Common myeloid progenitor, CD34-positive (primary cell): Measurements from ENCODE around the gene ALK.
A peak's percentile ranks its signal among the peaks of the same experiment; 100 is the strongest.

ENCODE experiments used
- CTCF ChIA-PET: fragments of 350-600 bp; sonication (Branson Sonifier 250); formaldehyde crosslinking; loops from one replicate; lab custom pipeline; 2021; ENCODE audit warnings: antibody characterized with exemption; lab: Charles Lee
- POLR2A ChIA-PET: fragments of 350-600 bp; sonication (Branson Sonifier 250); formaldehyde crosslinking; loops from one replicate; lab custom pipeline; 2021; ENCODE audit warnings: antibody characterized with exemption; lab: Charles Lee
- DNase-seq, 3 donors: peaks; one replicate each; pipeline versions ENCODE4 v3.0.0 to v3.0.0-alpha.2; 2013
- H3K27ac ChIP-seq, 2 experiments: 1 replicate in 1 of 2; 2 replicates in 1 of 2; pipeline ENCODE4 v1.7.0; 2013; ENCODE audit warnings: inconsistent platforms in 2 of 2, low read length in 2 of 2, mild to moderate bottlenecking in 2 of 2, low read depth in 1 of 2, moderate library complexity in 1 of 2; ENCODE audit not compliant: severe bottlenecking in 2 of 2, insufficient read depth in 1 of 2, poor library complexity in 1 of 2
- H3K27me3 ChIP-seq, 5 experiments: replicated peaks in 2 of 5; 1 replicate in 3 of 5; 2 replicates in 2 of 5; pipeline versions ENCODE4 v1.6.1 to v1.7.0; 2013; ENCODE audit warnings: low read length in 4 of 5, mild to moderate bottlenecking in 2 of 5, moderate library complexity in 2 of 5, inconsistent platforms in 1 of 5; ENCODE audit not compliant: insufficient read depth in 5 of 5, control insufficient read depth in 4 of 5
- H3K36me3 ChIP-seq, 4 experiments: 1 replicate in 2 of 4; 2 replicates in 2 of 4; pipeline versions ENCODE4 v1.6.1 to v1.7.0; 2013; ENCODE audit warnings: low read length in 3 of 4, control low read depth in 1 of 4, mild to moderate bottlenecking in 1 of 4; ENCODE audit not compliant: control insufficient read depth in 4 of 4, insufficient read depth in 4 of 4
- H3K4me1 ChIP-seq, 4 experiments: 1 replicate in 3 of 4; 2 replicates in 1 of 4; pipeline versions ENCODE4 v1.6.1 to v1.7.1; 2013; ENCODE audit warnings: low read length in 3 of 4, mild to moderate bottlenecking in 3 of 4, control low read depth in 1 of 4, inconsistent platforms in 1 of 4, moderate library complexity in 1 of 4; ENCODE audit not compliant: control insufficient read depth in 4 of 4, insufficient read depth in 4 of 4; ENCODE audit errors: control extremely low read depth in 1 of 4
- H3K4me3 ChIP-seq, 7 experiments: 1 replicate in 4 of 7; 2 replicates in 3 of 7; pipeline versions ENCODE4 v1.5.1 to v1.7.0; 2013; ENCODE audit warnings: mild to moderate bottlenecking in 7 of 7, low read length in 6 of 7, moderate library complexity in 6 of 7, inconsistent platforms in 2 of 7, low read depth in 2 of 7, control low read depth in 1 of 7; ENCODE audit not compliant: insufficient read depth in 4 of 7, control insufficient read depth in 1 of 7; ENCODE audit errors: extremely low read depth in 1 of 7
- H3K9me3 ChIP-seq, 5 experiments: 1 replicate in 4 of 5; 2 replicates in 1 of 5; pipeline versions ENCODE4 v1.6.1 to v1.7.1; 2013; ENCODE audit warnings: low read length in 4 of 5, mild to moderate bottlenecking in 2 of 5, inconsistent platforms in 1 of 5, low read depth in 1 of 5, moderate library complexity in 1 of 5; ENCODE audit not compliant: control insufficient read depth in 4 of 5, insufficient read depth in 2 of 5; ENCODE audit errors: control extremely low read depth in 1 of 5
- WGBS: methylation state at CpG from one replicate; pipeline ENCODE4 v1.1.5; 2013; ENCODE audit not compliant: insufficient coverage; 5-methylcytosine and 5-hydroxymethylcytosine counted together

The ALK gene

DNA sequence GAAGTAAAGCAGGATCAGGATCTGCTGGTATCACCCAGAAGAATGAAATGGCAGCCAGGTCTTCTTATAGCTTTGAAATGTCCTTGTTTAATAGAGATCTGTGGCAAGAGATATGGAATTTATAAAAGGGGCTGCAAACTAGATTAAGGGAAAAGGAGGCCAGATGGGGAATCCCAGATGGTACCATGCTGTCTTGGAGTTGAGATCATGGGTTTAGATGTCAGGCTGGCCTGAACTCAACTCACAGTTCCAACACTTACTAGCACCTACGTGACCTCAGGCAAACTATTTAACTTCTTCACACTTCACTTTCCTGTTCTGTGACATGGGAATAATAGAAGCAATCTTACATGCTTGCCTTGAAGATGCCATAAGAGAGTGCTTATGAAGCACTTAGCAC is 188.2 kb downstream of the ALK start:
- Histone ChIP-seq H3K27ac (no peak overlapping the region), H3K4me1 (peaks cover 0 to 7% (median 4%) of the 10 kb centered on the region in 4 experiments), H3K4me3 (no peak overlapping the region), H3K36me3 (no peaks in the 10 kb centered on the region), H3K27me3 (no peaks in the 10 kb centered on the region), H3K9me3 (no peaks in the 10 kb centered on the region)
- POLR2A ChIA-PET = no interaction called here
- CTCF ChIA-PET = no interaction called here
- WGBS = no CpG with 5 or more reads among the region's 1 CpG
- DNase-seq = no peak

DNA sequence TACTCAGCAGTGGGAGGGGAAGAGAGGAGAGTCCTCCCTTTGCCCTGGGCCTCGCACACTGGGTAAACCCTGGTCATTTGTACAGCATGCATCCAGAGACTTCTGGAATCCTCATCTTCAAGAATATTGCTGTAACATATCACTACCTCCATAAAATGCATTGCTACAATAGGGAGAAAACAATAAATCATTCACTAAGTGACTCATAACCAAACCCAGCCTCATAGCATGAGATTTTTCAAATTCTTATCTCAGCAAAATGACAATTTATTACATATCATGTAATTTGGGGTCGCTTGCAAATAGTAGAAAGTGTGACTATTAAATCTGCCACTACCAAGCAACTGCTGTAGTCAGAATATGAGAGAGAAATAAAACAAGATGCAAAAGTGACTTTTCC is 189.4 kb downstream of the ALK start:
- ChIA-PET POLR2A (no interaction called here), CTCF (no interaction called here)
- Histone ChIP-seq H3K4me3 (no peak overlapping the region), H3K4me1 (peaks cover 0 to 7% (median 4%) of the 10 kb centered on the region in 4 experiments), H3K9me3 (no peaks in the 10 kb centered on the region), H3K27ac (no peak overlapping the region), H3K36me3 (no peaks in the 10 kb centered on the region), H3K27me3 (no peaks in the 10 kb centered on the region)
- WGBS = no CpG with 5 or more reads among the region's 2 CpGs
- DNase-seq = no peak

DNA sequence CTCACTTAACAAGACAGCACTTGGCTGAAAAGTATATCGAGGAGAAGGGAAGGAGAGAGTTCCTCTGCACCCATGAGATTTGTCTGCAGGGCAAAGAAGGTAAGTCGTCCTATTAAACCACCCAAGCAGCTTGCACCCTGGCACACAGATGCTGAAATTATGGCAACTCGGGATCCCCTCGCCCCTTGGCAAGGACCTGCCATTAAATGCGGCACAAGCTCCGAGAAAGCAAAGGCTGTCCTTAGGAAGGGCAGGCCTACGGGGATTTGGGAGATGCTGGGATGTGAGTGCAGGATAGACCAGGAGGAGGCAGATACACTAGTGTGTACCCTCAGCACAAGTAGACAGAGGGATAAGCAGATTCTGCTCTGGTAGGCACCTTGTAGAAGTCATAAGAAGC is 191.5 kb downstream of the ALK start:
- no peak overlapping the region for H3K27ac ChIP-seq
- H3K27me3 ChIP-seq = no peaks in the 10 kb centered on the region
- WGBS = 95% methylated on average over 6 of the region's 7 CpGs
- H3K4me1 ChIP-seq = peaks cover 0 to 7% (median 4%) of the 10 kb centered on the region in 4 experiments
- CTCF ChIA-PET = no interaction called here
- H3K36me3 ChIP-seq = no peaks in the 10 kb centered on the region
- POLR2A ChIA-PET = no interaction called here
- H3K4me3 ChIP-seq = no peak overlapping the region
- DNase-seq = no peak
- no peaks in the 10 kb centered on the region for H3K9me3 ChIP-seq

DNA sequence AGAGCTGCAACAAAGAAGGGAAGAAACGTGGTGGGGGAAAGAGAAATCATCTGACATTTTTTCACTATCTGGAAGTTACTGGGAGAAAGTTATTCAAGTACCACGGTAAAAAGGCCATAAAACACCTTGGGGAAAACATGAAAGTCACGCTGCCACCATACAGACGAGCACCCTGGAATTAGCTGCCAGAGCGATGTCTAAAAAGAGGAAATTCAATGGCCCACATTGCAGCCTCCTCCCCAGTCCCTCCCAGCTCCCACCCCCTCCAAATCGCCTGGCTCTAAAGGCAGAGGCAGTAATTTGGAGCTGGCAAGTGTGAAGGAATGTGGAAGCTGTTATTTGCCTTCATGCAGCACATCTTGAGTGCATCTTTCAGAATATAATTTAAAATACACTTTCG is 192.0 kb downstream of the ALK start:
- Histone ChIP-seq H3K4me3 (peak overlapping the region in 1 of 7 experiments; percentile 10), H3K27me3 (no peaks in the 10 kb centered on the region), H3K27ac (no peak overlapping the region), H3K9me3 (no peaks in the 10 kb centered on the region), H3K36me3 (no peaks in the 10 kb centered on the region), H3K4me1 (peaks cover 0 to 7% (median 4%) of the 10 kb centered on the region in 4 experiments)
- peak; percentile 5 to 59 (median 58) for DNase-seq
- WGBS = 0% methylated on average over 4 of the region's 7 CpGs
- POLR2A ChIA-PET = no interaction called here
- CTCF ChIA-PET = no interaction called here

DNA sequence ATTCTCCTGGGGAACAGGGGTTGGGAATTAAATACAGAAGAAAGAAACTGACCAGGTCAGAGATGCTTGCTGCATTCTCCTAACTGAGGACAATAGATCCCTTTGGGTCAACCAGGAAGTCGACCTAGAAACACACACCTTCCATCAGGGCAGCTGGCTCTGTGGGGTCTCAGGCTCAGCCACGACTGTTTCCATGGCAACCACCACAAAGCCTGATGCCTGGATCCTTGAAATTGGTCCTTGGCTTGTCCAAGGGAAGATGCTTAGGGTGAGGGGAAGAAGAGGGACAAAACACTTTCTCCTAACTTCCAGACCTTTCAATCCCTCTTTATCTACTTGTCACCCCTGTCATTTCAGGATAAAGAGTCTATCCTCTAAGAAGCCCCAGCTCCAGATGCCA is 194.4 kb downstream of the ALK start:
- Histone ChIP-seq H3K4me1 (peaks cover 0 to 7% (median 4%) of the 10 kb centered on the region in 4 experiments), H3K27me3 (no peaks in the 10 kb centered on the region), H3K4me3 (no peak overlapping the region), H3K36me3 (no peaks in the 10 kb centered on the region), H3K27ac (no peak overlapping the region), H3K9me3 (no peaks in the 10 kb centered on the region)
- CTCF ChIA-PET = interaction anchor here (1.1 kb wide), 1 partner anchor 14 kb away, joined by 3 read pairs; no protein-coding TSS in a partner anchor
- POLR2A ChIA-PET = interaction anchor here (0.7 kb wide), 1 partner anchor 316 kb away, joined by 3 read pairs; no protein-coding TSS in a partner anchor
- 75% methylated on average over 2 of the region's 2 CpGs for WGBS
- DNase-seq = no peak

DNA sequence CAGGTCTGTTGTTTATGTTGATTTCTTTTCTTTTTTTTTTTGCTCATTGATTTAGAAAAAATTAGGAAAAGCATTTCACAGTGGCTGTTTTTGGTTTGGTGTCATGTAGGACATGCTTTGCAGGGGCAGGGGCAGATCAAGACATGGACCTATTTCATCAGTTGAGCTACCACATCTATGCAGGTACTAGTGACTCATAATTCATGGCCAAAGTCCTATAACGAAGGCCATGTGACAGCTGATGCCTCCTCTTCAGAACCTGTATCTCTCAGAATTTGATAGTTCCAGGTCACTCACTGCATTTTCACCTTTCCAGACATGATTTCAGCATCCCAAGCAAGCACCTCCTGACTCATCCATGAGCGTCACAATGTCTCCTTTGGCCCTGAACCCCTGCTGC is 195.8 kb downstream of the ALK start:
- Histone ChIP-seq H3K4me1 (peaks cover 0 to 7% (median 4%) of the 10 kb centered on the region in 4 experiments), H3K27me3 (no peaks in the 10 kb centered on the region), H3K4me3 (no peak overlapping the region), H3K27ac (no peak overlapping the region), H3K9me3 (no peaks in the 10 kb centered on the region), H3K36me3 (no peaks in the 10 kb centered on the region)
- 100% methylated on average over 1 of the region's 2 CpGs for WGBS
- DNase-seq = no peak
- POLR2A ChIA-PET = no interaction called here
- CTCF ChIA-PET = no interaction called here

DNA sequence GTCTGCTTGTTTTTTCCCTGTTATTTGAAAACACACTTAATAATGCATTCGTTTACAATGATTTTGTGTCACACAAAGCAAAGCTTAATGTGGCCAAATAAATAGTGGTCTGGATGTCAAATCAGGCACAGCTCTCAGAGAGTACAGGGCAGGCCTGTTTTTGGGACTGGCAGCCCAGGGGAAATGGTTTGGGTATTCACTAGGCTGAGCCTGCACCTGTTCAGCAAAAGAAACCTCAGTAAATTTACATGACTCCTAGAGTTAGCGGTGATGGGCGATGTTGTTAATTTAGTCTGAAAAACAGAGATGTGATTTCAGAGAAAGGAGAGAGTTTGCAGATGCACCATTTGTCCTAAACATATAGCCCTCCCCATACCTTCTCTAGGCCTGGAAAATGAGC is 197.1 kb downstream of the ALK start:
- no peak overlapping the region for H3K27ac ChIP-seq

More for the DNA sequence above, 197.1 kb downstream of the ALK start:
- ChIA-PET POLR2A (interaction anchor here (0.6 kb wide), 1 partner anchor 19 kb away, joined by 4 read pairs; no protein-coding TSS in a partner anchor), CTCF (no interaction called here)
- no peaks in the 10 kb centered on the region for H3K36me3 ChIP-seq
- no peaks in the 10 kb centered on the region for H3K9me3 ChIP-seq
- H3K4me1 ChIP-seq = peaks cover 0 to 5% (median 4%) of the 10 kb centered on the region in 4 experiments
- DNase-seq = no peak
- WGBS = 100% methylated on average over 1 of the region's 3 CpGs
- H3K27me3 ChIP-seq = no peaks in the 10 kb centered on the region
- H3K4me3 ChIP-seq = no peak overlapping the region
